Endothelial cell (in vitro differentiated cells): ENCODE results near the gene GMPPB. TPM values are rescaled to one million over a fixed set of nuclear protein-coding genes. Genes with fewer than 3 reads are reported as not detected.

Experiments
- DNase-seq: peaks from one replicate; pipeline ENCODE4 v3.0.0; 2021; ENCODE audit warnings: low spot score
- H3K27ac Mint-ChIP-seq: one replicate; pipeline ENCODE4 v1.8.0; 2021; ENCODE audit warnings: mixed read lengths, inconsistent platforms; ENCODE audit not compliant: unreplicated experiment
- H3K27me3 Mint-ChIP-seq: one replicate; pipeline ENCODE4 v1.8.0; 2021; ENCODE audit warnings: mild to moderate bottlenecking, moderate library complexity, mixed read lengths, inconsistent platforms; ENCODE audit not compliant: unreplicated experiment
- H3K36me3 Mint-ChIP-seq: one replicate; pipeline ENCODE4 v1.8.0; 2021; ENCODE audit warnings: mild to moderate bottlenecking, low read depth, mixed read lengths, inconsistent platforms; ENCODE audit not compliant: unreplicated experiment
- H3K4me1 Mint-ChIP-seq: one replicate; pipeline ENCODE4 v1.8.0; 2021; ENCODE audit warnings: mild to moderate bottlenecking, mixed read lengths, inconsistent platforms; ENCODE audit not compliant: unreplicated experiment
- H3K4me3 Mint-ChIP-seq: one replicate; pipeline ENCODE4 v1.8.0; 2021; ENCODE audit warnings: mild to moderate bottlenecking, mixed read lengths, inconsistent platforms; ENCODE audit not compliant: unreplicated experiment
- H3K9me3 Mint-ChIP-seq: one replicate; pipeline ENCODE4 v1.8.0; 2021; ENCODE audit warnings: mixed read lengths, inconsistent platforms; ENCODE audit not compliant: unreplicated experiment
- total RNA-seq: library from RNA; stranded (reverse); fragmentation: NEBNext Ultra II Directional; extraction: Animal tissue kit (Norgen Biotek cat#: 25700); gene quantifications from one replicate; pipeline ENCODE4 v1.2.1, GENCODE V29; 2021; ENCODE audit not compliant: unreplicated experiment
- TF ChIP-seq, protein P1 (sequence below): fragments of 200-600 bp; sonication (generic); IDR thresholded peaks from one replicate; pipeline ENCODE4 v1.5.0; 2021; ENCODE audit warnings: antibody characterized with exemption; ENCODE audit not compliant: unreplicated experiment

The GMPPB gene
- total RNA-seq, 1 donor from 2014 or later, result 21.3 TPM

DNA sequence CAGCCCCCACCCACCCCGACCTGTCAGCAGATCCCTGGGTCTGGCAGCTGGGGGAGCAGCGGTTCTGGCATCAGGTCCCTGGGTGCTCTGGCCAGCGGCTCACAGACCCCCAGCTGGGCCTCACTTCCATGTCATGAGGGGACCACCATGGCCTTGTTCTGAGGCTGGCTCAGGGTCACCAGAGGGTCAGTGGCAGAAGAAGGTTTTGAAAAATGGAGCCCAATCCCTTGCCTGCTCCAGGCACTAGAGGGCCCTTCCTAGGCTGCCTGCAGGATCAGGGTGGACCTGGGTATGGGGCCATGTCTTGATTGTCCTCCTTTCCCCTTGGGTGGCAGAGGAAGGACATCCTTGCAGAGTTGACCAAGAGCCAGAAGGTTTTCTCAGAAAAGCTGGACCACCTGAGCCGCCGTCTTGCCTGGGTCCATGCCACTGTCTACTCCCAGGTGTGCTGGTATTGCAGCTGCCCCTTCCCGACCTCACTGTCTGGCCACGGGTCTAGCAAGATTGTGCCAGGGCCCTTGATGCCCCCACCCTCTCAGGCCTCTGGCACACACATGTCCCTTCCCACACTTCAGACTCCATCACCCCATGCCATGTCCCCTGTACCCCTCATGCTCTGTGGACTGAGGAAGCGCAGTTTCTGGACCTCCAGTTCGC, 17.2 kb downstream of the GMPPB start:
- Mint-ChIP-seq H3K36me3 (peaks cover 7% of the 10 kb centered on the region), H3K27ac (no peak overlapping the region), H3K27me3 (peaks cover 9% of the 10 kb centered on the region), H3K4me3 (no peak overlapping the region), H3K4me1 (peaks cover 26% of the 10 kb centered on the region), H3K9me3 (no peaks in the 10 kb centered on the region)
- TF ChIP-seq, protein P1, sequence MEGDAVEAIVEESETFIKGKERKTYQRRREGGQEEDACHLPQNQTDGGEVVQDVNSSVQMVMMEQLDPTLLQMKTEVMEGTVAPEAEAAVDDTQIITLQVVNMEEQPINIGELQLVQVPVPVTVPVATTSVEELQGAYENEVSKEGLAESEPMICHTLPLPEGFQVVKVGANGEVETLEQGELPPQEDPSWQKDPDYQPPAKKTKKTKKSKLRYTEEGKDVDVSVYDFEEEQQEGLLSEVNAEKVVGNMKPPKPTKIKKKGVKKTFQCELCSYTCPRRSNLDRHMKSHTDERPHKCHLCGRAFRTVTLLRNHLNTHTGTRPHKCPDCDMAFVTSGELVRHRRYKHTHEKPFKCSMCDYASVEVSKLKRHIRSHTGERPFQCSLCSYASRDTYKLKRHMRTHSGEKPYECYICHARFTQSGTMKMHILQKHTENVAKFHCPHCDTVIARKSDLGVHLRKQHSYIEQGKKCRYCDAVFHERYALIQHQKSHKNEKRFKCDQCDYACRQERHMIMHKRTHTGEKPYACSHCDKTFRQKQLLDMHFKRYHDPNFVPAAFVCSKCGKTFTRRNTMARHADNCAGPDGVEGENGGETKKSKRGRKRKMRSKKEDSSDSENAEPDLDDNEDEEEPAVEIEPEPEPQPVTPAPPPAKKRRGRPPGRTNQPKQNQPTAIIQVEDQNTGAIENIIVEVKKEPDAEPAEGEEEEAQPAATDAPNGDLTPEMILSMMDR, result no peak
- no peak for DNase-seq

DNA sequence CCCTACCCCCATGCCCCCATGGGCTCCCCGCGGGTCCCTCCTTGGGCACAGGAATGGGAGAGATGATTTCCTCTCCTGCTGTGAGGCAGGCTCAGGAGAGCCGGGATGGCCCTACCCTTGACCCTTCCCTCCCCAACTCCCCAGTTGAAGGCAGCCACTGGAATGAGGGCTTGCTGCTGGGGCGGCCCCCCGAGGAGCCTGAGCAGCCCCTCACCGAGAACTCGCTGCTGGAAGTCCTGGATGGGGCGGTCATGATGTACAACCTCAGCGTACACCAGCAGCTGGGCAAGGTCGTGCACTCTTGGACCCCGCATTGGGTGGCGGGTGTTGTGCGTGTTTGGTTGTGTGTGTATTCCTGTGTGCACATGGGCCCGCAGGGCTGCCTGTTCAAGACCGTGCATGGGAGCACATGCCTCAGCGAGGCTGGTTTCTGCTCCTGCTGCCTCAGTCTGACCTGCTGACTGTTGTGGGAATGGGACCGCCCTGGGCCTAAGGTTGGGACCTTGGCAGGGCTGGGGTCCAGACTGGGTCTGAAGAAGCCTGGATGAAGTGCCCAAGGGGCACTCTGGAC, 18.3 kb downstream of the GMPPB start:
- Mint-ChIP-seq H3K4me1 (peaks cover 26% of the 10 kb centered on the region), H3K9me3 (no peaks in the 10 kb centered on the region), H3K4me3 (no peak overlapping the region), H3K27ac (no peak overlapping the region), H3K27me3 (peaks cover 9% of the 10 kb centered on the region), H3K36me3 (peaks cover 7% of the 10 kb centered on the region)
- no peak for DNase-seq
- TF ChIP-seq, protein P1, result no peak

DNA sequence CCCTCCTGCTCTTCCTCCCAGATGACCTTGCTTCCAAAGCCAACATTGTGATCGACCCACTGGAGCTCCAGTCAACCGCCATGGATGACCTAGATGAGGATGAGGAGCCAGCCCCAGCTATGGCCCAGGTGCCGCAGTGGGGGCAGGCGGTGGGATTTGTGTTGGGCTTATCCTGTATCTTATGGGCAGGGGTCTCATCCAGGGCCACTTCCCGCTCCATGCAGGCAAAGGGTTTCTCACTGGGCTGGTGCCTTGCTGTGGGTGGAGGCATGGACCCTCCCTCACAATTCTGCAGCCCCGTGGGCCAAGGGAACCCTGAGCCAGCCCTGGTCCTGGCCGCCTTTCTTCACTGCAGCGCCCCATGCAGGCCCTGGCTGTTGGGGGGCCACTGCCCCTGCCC, 19.1 kb downstream of the GMPPB start:
- Mint-ChIP-seq H3K27ac (peak overlapping the region; percentile 74), H3K27me3 (peaks cover 9% of the 10 kb centered on the region), H3K4me1 (peaks cover 26% of the 10 kb centered on the region), H3K36me3 (peaks cover 7% of the 10 kb centered on the region), H3K4me3 (no peak overlapping the region), H3K9me3 (no peaks in the 10 kb centered on the region)
- DNase-seq, result no peak
- TF ChIP-seq, protein P1, result no peak

DNA sequence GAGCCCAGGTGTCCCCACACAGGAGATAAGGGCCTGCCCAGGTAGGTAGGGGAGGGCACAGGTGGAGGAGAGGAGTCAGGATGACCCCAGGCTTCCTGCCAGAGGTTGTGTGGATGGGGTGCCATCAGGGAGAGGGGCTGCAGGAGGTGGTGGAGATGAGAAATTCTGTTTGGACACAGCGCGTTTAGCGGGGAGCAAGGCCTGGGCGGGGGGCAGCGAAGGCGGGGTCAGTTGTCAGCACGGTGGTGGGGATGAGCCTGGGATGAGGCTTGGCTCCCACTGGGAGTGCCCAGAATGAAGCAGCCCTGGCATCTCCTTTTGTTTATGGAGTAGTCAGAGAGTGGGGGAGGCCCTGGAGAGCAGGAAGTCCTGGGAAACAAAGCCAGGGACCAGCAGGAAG, 19.8 kb downstream of the GMPPB start:
- Mint-ChIP-seq H3K36me3 (peaks cover 7% of the 10 kb centered on the region), H3K9me3 (no peaks in the 10 kb centered on the region), H3K27ac (peak overlapping the region; percentile 74)

More for the DNA sequence above, 19.8 kb downstream of the GMPPB start:
- H3K4me3 Mint-ChIP-seq, result peak overlapping the region; percentile 51
- DNase-seq, result no peak
- H3K27me3 Mint-ChIP-seq, result peaks cover 9% of the 10 kb centered on the region
- peaks cover 26% of the 10 kb centered on the region for H3K4me1 Mint-ChIP-seq
- TF ChIP-seq, protein P1, result no peak
